ENCODE results near the gene RUNX3. TPM values are rescaled to one million over a fixed set of nuclear protein-coding genes. Genes with fewer than 3 reads are reported as not detected.

Gene RUNX3
- total and polyA plus RNA-seq, 2 donors (not counting 3 experiments of a cell fraction or from before 2014, with no cell fraction given): not detected

DNA sequence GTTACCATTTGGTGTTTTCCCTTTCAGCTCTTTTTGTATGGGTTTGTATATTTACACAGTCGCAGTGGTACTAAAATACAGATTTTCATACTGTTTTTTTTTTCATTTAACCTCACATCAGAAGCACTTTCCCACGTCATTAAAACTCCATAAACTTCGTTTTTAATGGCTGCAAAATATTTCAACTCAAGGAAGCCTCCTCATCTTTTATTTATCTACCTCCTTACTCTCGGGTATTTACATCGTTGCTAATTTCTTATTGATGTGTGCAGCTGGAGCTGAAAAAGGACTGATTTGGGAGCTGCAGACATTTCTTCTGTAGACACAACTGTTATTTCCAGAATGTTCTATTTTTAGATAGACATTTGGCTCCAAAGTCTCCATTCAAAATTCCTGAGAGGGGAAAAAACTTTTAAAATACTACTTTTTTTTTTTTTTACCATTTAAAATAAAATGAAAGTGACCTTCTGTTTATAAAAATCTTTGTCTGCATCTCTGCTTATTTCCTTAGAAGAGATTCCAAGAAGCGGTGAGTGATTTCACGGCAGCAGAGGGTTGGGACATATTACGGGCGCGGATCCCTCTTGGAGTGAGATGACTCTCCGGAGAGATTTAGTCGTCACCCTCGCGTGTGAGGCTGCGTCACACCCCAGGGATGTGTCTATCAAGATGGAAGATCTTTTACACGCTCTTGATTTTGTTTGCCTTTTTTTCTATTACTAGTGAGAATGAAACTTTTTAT, 10.1 kb downstream of the RUNX3 start:
- H3K4me2 ChIP-seq (ENCODE audit: insufficient read depth, low read length): no peak overlapping the region
- intact Hi-C loops (cut with micrococcal nuclease) (no loop called here), dilution Hi-C loops (cut with MboI; ENCODE audit: extremely low pct_ligation_motif_present, low sequenced_read_pairs) (no loop called here)
- no peaks in the 10 kb centered on the region for H3K36me3 ChIP-seq (ENCODE audit: control insufficient read depth in 2 of 2, extremely low read depth in 1 of 2, insufficient read depth in 2 of 2, low read length in 2 of 2)
- BruUV-seq (replicated peaks): no TSS peak
- H3K9me1 ChIP-seq (replicated peaks; ENCODE audit: control insufficient read depth, extremely low read depth, insufficient read depth, low read length): no peaks in the 10 kb centered on the region
- H4K20me1 ChIP-seq (replicated peaks; ENCODE audit: control insufficient read depth, extremely low read depth, insufficient read depth, low read length): no peaks in the 10 kb centered on the region
- H3K4me1 ChIP-seq (ENCODE audit: control insufficient read depth, extremely low read depth, insufficient read depth, low read length): no peaks in the 10 kb centered on the region
- TF ChIP-seq GATA2 (IDR thresholded peaks at IDR 0.05; ENCODE audit: insufficient read depth, insufficient read length, low read depth, low read length) (no peak), JUN (IDR thresholded peaks at IDR 0.05; ENCODE audit: borderline replicate concordance, insufficient read depth, insufficient read length, low read depth) (no peak), POLR2A (IDR thresholded peaks at IDR 0.05; ENCODE audit: low read depth, low read length) (no peak), POLR2AphosphoS5 (IDR thresholded peaks at IDR 0.05; ENCODE audit: insufficient read depth, low read depth, low read length) (no peak), MYC (IDR thresholded peaks at IDR 0.05; ENCODE audit: low read depth, low read length) (no peak), EZH2 (IDR thresholded peaks at IDR 0.05; ENCODE audit: borderline replicate concordance, low read depth, low read length, severe bottlenecking) (no peak), FOS (IDR thresholded peaks at IDR 0.05; ENCODE audit: borderline replicate concordance, insufficient read depth, low read length) (no peak)
- TF ChIP-seq, protein P1, sequence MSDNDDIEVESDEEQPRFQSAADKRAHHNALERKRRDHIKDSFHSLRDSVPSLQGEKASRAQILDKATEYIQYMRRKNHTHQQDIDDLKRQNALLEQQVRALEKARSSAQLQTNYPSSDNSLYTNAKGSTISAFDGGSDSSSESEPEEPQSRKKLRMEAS (IDR thresholded peaks at IDR 0.05; ENCODE audit: insufficient read depth, insufficient read length): no peak
- TF ChIP-seq, protein P2, sequence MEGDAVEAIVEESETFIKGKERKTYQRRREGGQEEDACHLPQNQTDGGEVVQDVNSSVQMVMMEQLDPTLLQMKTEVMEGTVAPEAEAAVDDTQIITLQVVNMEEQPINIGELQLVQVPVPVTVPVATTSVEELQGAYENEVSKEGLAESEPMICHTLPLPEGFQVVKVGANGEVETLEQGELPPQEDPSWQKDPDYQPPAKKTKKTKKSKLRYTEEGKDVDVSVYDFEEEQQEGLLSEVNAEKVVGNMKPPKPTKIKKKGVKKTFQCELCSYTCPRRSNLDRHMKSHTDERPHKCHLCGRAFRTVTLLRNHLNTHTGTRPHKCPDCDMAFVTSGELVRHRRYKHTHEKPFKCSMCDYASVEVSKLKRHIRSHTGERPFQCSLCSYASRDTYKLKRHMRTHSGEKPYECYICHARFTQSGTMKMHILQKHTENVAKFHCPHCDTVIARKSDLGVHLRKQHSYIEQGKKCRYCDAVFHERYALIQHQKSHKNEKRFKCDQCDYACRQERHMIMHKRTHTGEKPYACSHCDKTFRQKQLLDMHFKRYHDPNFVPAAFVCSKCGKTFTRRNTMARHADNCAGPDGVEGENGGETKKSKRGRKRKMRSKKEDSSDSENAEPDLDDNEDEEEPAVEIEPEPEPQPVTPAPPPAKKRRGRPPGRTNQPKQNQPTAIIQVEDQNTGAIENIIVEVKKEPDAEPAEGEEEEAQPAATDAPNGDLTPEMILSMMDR (IDR thresholded peaks at IDR 0.05; ENCODE audit: extremely low read depth in 1 of 2, insufficient read depth in 1 of 2, low read depth in 1 of 2, low read length in 2 of 2): no peak
- no peak overlapping the region for H3K4me3 ChIP-seq (replicated peaks in 1 of 3; ENCODE audit: insufficient read depth in 1 of 3, low read depth in 1 of 3, low read length in 3 of 3)
- H3K79me2 ChIP-seq (ENCODE audit: control insufficient read depth, insufficient read depth, low read length): no peaks in the 10 kb centered on the region
- no peak overlapping the region for H3K9ac ChIP-seq (replicated peaks; ENCODE audit: extremely low read depth, insufficient read depth, low read length)
- FAIRE-seq: no peak
- DNase-seq (ENCODE audit: low read depth, low spot score): no peak
- H3K9me3 ChIP-seq (replicated peaks; ENCODE audit: control insufficient read depth, insufficient read depth, low read length): no peaks in the 10 kb centered on the region
- H2AFZ ChIP-seq (ENCODE audit: low read depth, low read length): no peak overlapping the region
- peaks cover 4 to 8% of the 10 kb centered on the region in 2 experiments for H3K27me3 ChIP-seq (ENCODE audit: control insufficient read depth in 2 of 2, insufficient read depth in 2 of 2, low read length in 2 of 2)
- ChIA-PET CTCF (interaction anchor here (1.0 to 1.6 kb wide), 3 partner anchors 10 to 22 kb away, joined by 3 to 6 read pairs (median 3); no protein-coding TSS in a partner anchor), POLR2A (no interaction called here)
- no peak overlapping the region for H3K27ac ChIP-seq (ENCODE audit: insufficient read depth, low read depth, low read length)
